Cardiac fibroblast (primary cell): Measurements from ENCODE around the gene CPPED1.

Experiments
- DNase-seq, 2 donors: peaks; one replicate each; pipeline versions ENCODE4 v3.0.0 to v3.0.0-alpha.2; 2010; ENCODE audit warnings: low read depth in 2 of 2
- H3K4me3 ChIP-seq, 2 donors: replicated peaks in 1 of 2; 1 replicate in 1 of 2; 2 replicates in 1 of 2; pipeline ENCODE4 v1.5.1; 2011; ENCODE audit warnings: low read depth in 2 of 2, low read length in 2 of 2, mild to moderate bottlenecking in 2 of 2, moderate library complexity in 1 of 2
- CTCF ChIP-seq: IDR thresholded peaks from one replicate; pipeline ENCODE4 v1.5.1; 2011; ENCODE audit warnings: low read depth, mild to moderate bottlenecking, low read length, inconsistent platforms

The CPPED1 gene

GRCh38 chr16:12646098-12646489 is 157.6 kb downstream of the CPPED1 start:
- DNase-seq: no peak
- no peak overlapping the region for H3K4me3 ChIP-seq
- no peak for TF ChIP-seq CTCF

GRCh38 chr16:12643034-12643455 is 160.6 kb downstream of the CPPED1 start:
- no peak for DNase-seq
- TF ChIP-seq CTCF: no peak
- no peak overlapping the region for H3K4me3 ChIP-seq

- DNase-seq: peak in 1 of 2 donors; percentile 84
- TF ChIP-seq CTCF: no peak
- no peak overlapping the region for H3K4me3 ChIP-seq
Observed at GRCh38 chr16:12639044-12639443, 164.6 kb downstream of the CPPED1 start.

GRCh38 chr16:12637002-12637401 is 166.7 kb downstream of the CPPED1 start:
- TF ChIP-seq CTCF: no peak
- H3K4me3 ChIP-seq: no peak overlapping the region
- no peak for DNase-seq

GRCh38 chr16:12629271-12629670 is 174.4 kb downstream of the CPPED1 start:
- no peak for DNase-seq
- no peak for TF ChIP-seq CTCF
- H3K4me3 ChIP-seq: no peak overlapping the region

GRCh38 chr16:12628536-12628935 is 175.2 kb downstream of the CPPED1 start:
- no peak overlapping the region for H3K4me3 ChIP-seq
- peak in 1 of 2 donors; percentile 16 for DNase-seq
- no peak for TF ChIP-seq CTCF

- no peak for TF ChIP-seq CTCF
- no peak for DNase-seq
- no peak overlapping the region for H3K4me3 ChIP-seq
Observed at GRCh38 chr16:12627394-12627793, 176.3 kb downstream of the CPPED1 start.
